ENCODE data around the gene SLIT3.

SLIT3 gene

GRCh38 chr5:169081000-169081724, 219.8 kb downstream of the SLIT3 start:
- no peak; the same call in 1 of the 3 replicates for ATAC-seq
- TF ChIP-seq BACH2 (CRISPR knock-in tag; IDR thresholded peaks at IDR 0.05; ENCODE audit: borderline replicate concordance): no peak
- no peak for TF ChIP-seq ZNF70 (CRISPR knock-in tag; IDR thresholded peaks at IDR 0.05)
- TF ChIP-seq ZC3H10 (CRISPR knock-in tag; IDR thresholded peaks at IDR 0.05): no peak
- TF ChIP-seq PPARA (CRISPR knock-in tag; IDR thresholded peaks at IDR 0.05; ENCODE audit: borderline replicate concordance): no peak
- TF ChIP-seq ZNF565 (CRISPR knock-in tag; conservative IDR thresholded peaks at IDR 0.05; ENCODE audit: low read depth): no peak
- TF ChIP-seq CSRNP3 (CRISPR knock-in tag; IDR thresholded peaks at IDR 0.05): no peak
- no peak for TF ChIP-seq ZNF8 (CRISPR knock-in tag; IDR thresholded peaks at IDR 0.05)
- TF ChIP-seq CSDC2 (CRISPR knock-in tag; IDR thresholded peaks at IDR 0.05): no peak
- TF ChIP-seq ZFP3 (CRISPR knock-in tag; IDR thresholded peaks at IDR 0.05): no peak
- TF ChIP-seq SNAI2 (CRISPR knock-in tag; IDR thresholded peaks at IDR 0.05): no peak
- TF ChIP-seq ISL1 (CRISPR knock-in tag; IDR thresholded peaks at IDR 0.05): no peak
- TF ChIP-seq ESRRG (CRISPR knock-in tag; IDR thresholded peaks at IDR 0.05): no peak
- no peak for TF ChIP-seq ARNTL (CRISPR knock-in tag; IDR thresholded peaks at IDR 0.05; ENCODE audit: borderline replicate concordance, low read depth)

GRCh38 chr5:169080448-169080911, 220.5 kb downstream of the SLIT3 start:
- TF ChIP-seq ISL1 (CRISPR knock-in tag; IDR thresholded peaks at IDR 0.05): no peak
- no peak for TF ChIP-seq TCF4 (CRISPR knock-in tag; IDR thresholded peaks at IDR 0.05; ENCODE audit: borderline replicate concordance)
- TF ChIP-seq TSHZ2 (CRISPR knock-in tag; IDR thresholded peaks at IDR 0.05): no peak
- no peak for TF ChIP-seq ARNTL (CRISPR knock-in tag; IDR thresholded peaks at IDR 0.05; ENCODE audit: borderline replicate concordance, low read depth)
- TF ChIP-seq GLIS3 (CRISPR knock-in tag; IDR thresholded peaks at IDR 0.05): no peak
- no peak for TF ChIP-seq OSR1 (CRISPR knock-in tag; IDR thresholded peaks at IDR 0.05)
- TF ChIP-seq ZNF70 (CRISPR knock-in tag; IDR thresholded peaks at IDR 0.05): no peak
- no peak for TF ChIP-seq ZFP3 (CRISPR knock-in tag; IDR thresholded peaks at IDR 0.05)
- no peak for TF ChIP-seq PATZ1 (CRISPR knock-in tag; IDR thresholded peaks at IDR 0.05; ENCODE audit: borderline replicate concordance)
- no peak for TF ChIP-seq CREB5 (CRISPR knock-in tag; IDR thresholded peaks at IDR 0.05; ENCODE audit: low read depth)
- no peak for ATAC-seq

- no peak for ATAC-seq
- TF ChIP-seq TOX (CRISPR knock-in tag; IDR thresholded peaks at IDR 0.05; ENCODE audit: borderline replicate concordance) (no peak), ZC3H10 (CRISPR knock-in tag; IDR thresholded peaks at IDR 0.05) (no peak), ZFP30 (CRISPR knock-in tag; IDR thresholded peaks at IDR 0.05) (no peak), ZNF565 (CRISPR knock-in tag; conservative IDR thresholded peaks at IDR 0.05; ENCODE audit: low read depth) (no peak), CREB5 (CRISPR knock-in tag; IDR thresholded peaks at IDR 0.05; ENCODE audit: low read depth) (no peak), CSRNP3 (CRISPR knock-in tag; IDR thresholded peaks at IDR 0.05) (no peak), OSR1 (CRISPR knock-in tag; IDR thresholded peaks at IDR 0.05) (no peak), PATZ1 (CRISPR knock-in tag; IDR thresholded peaks at IDR 0.05; ENCODE audit: borderline replicate concordance) (no peak), BACH2 (CRISPR knock-in tag; IDR thresholded peaks at IDR 0.05; ENCODE audit: borderline replicate concordance) (no peak), ARNTL (CRISPR knock-in tag; IDR thresholded peaks at IDR 0.05; ENCODE audit: borderline replicate concordance, low read depth) (no peak), RARB (CRISPR knock-in tag; IDR thresholded peaks at IDR 0.05) (no peak), CSDC2 (CRISPR knock-in tag; IDR thresholded peaks at IDR 0.05) (no peak), ESRRG (CRISPR knock-in tag; IDR thresholded peaks at IDR 0.05) (no peak)
Measured at GRCh38 chr5:169079697-169080096, 221.2 kb downstream of the SLIT3 start.

Measured in SK-N-SH treated with all-trans-retinoic acid at 6 μM for 48 hours (cell line).